Activated CD4-positive, alpha-beta T cell treated with anti-CD3 and anti-CD28 coated beads, Interleukin-2, amount 50 U/mL, for 48 hours (primary cell): Measurements from ENCODE around the gene PPP1R14B.

Experiments used
- DNase-seq, 2 experiments: peaks; one replicate each; pipeline ENCODE4 v3.0.0-alpha.2; 2020

The PPP1R14B gene

DNA sequence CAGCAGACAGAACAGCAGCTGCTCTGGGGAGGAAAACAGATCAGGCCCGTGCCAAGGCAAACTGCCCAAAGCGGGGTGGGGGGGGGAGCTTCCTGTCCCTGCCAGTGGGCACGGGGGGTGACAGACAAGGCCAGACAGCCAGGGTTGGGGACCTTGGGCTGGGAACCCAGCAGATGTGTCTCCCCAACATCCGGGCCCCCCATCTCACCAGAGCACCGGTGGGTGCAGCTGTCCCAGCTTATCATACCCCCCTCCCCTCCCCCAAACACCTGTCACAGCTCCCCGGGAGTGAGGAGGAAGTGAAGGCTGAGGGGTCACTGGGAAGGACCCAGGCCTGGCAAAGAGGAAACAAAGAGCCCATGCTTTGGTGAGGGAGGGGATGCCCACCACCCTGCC, 1.3 kb downstream of the PPP1R14B start:
- peak in 1 of 2 experiments; percentile 31 for DNase-seq

DNA sequence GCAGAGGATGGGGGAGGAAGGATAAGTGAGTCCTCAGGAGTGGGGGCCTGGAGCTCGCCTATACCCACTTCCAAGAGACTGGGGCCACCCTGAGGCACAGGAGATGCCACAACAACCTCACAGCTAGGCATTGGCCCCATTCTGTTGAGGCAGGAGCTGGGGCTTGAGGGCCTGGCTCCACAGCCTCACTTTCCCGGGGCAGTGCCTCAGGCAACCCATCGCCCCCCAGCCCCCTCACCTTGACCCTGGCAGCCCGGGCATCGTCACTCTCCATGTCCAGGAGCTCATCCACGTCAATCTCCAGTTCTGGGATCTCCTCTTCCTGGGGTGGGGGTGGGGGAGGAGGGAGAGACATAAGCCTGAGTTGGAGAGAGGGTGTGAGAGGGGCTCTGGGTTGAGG, 1.8 kb downstream of the PPP1R14B start:
- DNase-seq = no peak

DNA sequence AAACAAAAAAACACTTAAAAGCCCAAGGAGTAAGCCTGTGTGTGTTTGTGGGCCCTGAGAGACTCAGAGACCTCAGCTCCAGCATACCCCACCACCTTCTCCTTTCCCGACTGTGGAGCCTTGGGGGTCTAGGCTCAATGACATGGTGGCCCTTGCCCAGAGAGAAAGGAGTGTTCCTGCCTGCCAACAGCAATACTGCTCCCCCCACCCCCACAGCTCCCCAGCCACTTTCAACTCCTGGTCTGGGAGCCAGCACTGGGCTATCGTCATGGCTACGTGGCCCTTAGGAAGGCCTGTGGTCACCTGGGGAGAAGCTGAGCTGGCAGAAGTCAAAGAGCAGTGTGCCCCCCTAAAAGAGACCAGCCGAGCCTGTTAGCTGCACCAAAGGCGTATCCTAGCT, 2.6 kb downstream of the PPP1R14B start:
- no peak for DNase-seq

DNA sequence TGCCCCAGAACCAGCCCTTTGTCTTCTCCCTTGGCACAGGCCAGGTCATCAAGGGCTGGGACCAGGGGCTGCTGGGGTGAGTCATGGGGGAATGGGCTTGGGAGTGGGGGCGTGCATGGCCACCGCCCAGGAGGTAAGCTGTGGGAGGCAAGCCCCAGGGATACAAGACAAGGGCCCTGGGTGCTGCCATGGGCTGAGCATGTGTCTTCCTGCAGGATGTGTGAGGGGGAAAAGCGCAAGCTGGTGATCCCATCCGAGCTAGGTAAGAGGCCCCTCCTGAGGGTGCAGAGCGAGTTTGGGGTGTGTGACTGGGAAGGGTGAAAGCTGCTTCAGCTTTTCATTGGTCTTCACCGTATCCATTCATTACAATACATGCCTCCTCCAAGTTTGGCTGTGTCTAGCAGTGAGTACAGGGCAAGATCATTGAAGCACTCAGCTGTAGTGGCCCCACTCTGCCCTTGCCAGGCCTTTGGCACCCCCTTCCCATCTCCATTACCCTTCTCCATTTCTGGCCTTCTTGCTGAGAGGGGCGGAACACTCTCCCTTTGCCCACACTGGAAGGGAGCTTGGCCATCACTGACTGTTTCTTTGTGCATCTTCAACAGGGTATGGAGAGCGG, 3.4 kb downstream of the PPP1R14B start:
- DNase-seq = no peak

DNA sequence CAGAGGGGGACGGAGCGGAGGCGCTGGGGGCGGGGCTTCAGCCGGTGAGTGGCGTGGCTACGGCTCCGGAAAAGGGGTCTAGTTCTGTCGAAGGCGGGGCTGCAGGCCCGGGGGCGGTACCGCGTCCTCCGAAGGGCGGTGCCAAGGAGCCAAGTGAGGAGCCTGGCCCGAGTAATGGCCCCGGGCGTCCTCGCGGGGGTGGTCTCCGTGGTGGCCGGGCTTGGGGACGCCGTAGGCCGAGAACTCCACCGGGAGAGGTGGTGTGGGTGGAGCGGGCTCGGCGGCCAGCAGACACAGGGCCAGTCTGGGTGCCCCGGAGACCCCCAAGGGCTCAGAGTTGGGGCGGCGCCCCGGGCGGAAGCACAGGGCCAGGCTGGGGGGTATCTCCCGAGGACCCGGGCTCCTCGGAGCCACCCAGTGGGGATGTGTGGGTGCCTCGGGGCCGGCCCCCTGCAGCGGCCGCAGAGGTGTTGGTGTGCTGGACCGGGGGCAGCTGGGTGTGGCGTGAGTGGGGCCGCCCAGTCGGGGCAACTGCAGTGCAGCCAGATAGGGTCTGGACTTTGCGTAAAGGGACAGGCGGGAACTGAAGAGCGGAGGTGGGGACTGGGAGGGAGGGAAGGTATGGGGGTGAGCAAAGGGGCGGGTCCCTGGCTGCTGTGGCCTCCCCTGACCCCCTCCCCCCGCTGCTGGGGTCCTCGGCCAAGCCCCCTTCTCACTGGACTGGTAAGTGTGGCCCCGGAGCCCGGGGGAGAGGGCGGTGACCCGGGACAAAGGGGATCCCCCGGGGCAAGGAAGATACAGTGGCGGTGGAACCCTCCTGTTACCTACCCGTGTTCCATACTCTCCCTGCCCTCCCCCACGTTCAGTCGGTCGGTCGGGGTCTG, 5.0 kb downstream of the PPP1R14B start:
- DNase-seq = peak; percentile 34 to 47

DNA sequence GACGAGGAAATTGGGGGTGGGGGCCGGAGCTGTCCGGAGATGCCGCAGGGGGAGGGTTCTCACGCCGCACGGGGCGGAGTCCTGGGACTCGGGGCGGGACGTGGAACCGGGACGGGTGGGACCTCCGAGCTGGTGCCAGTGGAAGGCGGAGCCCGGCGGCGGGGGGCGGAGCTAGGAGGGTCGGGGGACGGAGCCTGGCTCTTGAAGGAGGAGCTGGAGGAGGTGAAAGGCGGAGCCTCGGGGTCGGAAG, 5.6 kb downstream of the PPP1R14B start:
- DNase-seq = peak; percentile 100

DNA sequence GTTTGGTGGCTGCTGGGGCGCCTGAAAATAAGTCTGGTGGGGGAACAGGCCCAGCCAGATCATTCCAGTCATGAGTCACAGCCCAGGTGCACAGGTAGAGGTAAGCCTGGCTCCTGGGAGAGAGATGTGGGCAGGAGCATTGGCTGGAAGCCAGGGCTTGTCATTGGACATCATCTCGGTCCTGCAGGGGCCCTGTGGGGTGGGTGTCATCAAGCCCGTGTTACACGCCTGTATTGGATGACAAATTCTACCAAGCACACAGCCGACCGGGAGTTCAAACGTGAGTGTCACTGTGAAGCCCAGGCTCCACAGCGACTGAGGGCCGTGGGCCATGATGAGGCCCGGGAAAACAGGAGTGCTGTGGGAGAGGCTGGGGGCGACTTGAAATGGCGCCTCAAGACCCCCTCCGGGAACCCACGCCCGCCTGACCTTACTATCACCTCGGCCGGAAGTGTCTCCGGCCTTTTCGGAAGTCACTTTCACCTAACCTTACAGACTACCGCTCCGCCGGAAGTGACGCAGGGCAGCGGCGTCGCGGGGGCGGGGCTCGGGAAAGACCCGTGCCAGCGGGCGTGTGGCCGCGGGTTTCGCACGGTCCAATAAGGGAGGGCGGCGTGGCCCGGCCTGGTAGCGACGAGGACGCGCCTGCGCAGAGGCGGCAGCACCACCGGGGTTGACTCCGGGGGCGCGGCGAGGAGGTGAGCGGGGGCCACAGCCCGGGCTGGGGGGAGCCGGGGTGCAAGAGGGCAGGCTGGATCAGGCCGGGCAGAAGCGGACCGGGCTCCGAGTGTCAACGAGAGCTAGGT, 6.1 kb downstream of the PPP1R14B start, which contains the start of gene FKBP2:
Gene FKBP2, plus strand, starts transcription at position 661 of the 806 bp plus-strand sequence. CDS start 1,293 bp downstream, outside the sequence.
- DNase-seq = peak; percentile 96 to 97

DNA sequence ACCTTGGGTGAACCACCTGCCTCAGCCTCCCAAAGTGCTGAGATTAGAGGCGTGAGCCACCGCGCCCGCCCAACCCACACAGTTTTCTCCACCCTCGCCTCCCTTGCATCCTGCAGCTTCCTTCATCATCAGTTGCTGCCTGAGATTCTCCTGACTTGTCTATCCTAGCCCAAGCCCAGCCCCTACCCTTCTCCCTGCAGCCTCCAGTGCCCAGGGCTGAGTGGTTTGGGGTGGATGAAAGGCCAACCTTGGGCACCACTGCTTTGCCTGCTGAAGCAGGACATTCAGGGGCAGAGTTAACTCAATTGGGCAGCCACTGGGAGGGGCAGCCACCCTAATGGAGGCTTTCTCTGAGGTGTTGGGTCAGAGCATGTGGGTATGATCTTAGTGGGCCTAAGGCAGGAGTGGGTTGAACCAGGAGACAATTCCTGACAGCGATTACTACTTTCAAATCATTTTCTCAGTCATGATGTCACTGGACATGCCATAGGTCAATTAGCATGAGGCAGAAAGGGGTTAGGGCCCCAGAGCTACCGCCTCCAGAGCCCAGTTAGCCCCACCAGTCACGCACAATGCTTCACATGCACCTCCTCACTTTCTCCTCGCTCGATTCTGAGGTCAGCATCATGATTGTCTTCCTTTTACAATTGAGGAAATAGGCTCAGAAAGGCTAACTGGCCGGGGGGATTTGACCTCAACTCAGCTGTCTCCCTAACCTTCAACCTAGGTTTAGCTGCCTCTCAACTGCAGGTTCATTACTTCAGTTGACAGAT, 6.9 kb downstream of the PPP1R14B start:
- DNase-seq = peak; percentile 30 to 45

DNA sequence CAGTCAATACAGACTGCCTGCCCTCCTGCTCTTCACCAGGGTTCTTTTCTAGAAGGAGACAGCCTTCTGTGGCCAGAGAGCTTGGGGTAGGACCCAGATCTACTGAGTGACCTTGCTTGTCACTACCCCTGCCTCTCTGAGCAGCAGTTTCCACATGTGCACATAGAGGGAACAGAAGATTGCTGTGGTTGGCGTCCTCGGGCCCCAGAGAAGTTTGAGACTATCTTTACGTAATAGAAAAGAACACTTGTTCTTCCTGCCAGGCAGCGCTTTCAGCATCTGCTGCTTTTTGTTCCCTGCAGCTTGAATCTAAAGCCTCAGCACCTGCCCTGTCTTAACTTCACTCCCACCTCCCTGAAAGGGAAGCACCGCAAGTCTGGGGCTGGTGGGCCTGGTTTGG, 7.7 kb downstream of the PPP1R14B start:
- DNase-seq = no peak

DNA sequence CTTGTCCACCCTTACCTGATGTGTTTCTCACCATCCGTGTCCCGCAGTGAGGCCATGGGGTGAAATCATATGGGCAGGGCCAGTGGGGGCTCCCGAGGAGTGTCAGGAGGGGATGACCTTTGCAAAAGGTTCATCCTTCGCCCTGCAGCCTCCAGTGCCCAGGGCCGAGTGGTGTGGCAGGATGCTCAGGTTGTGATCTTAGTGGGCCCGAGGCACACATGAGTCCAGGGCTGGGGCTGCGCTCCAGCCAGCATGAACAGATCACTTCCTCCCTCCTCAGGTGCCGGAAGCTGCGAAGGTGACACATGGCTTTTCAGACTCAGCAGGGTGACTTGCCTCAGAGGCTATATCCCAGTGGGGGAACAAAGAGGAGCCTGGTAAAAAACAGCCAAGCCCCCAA, 8.7 kb downstream of the PPP1R14B start:
- DNase-seq = no peak

DNA sequence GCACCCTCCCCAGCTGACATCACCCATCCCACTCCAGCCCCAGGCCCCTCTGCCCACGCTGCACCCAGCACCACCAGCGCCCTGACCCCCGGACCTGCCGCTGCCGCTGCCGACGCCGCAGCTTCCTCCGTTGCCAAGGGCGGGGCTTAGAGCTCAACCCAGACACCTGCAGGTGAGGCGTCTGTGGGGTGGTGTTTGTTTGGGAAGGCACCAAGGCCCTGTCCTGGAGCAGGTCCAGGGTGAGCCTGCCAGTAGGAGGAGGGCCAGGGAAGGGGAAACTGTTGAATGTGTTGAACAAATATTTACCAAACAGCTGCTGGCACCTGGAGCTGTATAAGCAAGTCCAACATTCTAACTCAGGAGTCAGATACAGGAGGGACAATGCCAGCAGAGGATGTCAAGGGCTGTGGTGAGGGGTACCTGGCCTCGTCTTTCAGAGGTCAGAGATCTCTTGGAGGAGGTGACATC, 9.2 kb downstream of the PPP1R14B start:
- DNase-seq = no peak

DNA sequence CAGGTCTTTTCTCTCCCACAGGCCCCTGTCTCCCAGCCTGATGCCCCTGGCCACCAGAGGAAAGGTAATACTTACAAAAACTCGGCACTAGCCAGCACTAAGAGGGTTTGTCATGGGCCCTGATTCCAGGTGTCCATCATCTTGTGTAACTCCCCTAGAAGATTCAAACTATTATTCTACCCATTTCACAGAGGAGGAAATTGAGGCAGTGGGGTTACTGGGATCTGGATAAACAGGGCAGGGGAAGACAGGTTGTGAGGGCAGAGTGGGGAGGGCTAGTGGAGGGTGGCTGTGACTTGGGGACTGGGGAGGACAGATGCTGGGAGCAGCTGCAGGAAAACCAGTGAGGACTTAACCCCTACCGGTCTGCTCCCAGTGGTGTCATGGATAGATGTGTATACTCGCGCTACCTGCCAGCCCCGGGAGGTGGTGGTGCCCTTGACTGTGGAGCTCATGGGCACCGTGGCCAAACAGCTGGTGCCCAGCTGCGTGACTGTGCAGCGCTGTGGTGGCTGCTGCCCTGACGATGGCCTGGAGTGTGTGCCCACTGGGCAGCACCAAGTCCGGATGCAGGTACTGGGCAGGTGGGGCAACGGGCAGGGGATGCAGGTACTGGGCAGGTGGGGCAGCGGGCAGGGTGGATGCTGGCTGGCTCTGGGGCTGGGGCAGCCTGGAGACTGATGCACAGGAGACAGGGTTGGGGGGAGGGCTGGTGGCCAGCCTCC, 11.1 kb downstream of the PPP1R14B start:
- DNase-seq = no peak

DNA sequence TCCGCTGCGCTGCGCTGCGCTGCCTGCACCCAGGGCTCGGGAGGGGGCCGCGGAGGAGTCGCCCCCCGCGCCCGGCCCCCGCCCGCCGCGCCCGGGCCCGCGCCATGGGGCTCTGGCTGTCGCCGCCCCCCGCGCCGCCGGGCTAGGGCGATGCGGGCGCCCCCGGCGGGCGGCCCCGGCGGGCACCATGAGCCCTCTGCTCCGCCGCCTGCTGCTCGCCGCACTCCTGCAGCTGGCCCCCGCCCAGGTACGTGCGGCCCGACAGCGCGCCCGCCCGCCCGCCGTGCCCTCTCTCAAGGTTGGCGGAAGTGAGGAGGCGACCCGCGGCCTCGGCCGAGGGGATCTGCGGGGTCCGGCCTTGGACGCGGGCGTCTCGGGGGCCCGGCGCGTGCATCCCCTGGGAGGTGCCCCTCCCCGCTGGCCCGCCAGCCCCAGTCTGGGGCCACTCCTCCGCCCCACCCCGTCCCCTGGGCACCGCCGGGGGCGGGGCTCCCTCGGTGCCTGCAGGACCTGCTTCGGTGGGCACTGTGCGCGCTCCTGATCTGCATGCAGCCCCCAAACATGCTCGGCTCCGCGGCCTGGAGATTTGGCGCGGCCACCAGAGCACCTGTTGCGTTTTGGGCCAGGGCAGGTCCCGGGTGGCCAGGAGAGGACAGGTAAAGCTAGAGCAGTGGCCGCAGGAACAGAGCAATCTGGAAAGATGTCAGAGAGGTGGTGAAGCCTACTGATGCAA, 11.9 kb downstream of the PPP1R14B start:
- DNase-seq = peak; percentile 49 to 60

DNA sequence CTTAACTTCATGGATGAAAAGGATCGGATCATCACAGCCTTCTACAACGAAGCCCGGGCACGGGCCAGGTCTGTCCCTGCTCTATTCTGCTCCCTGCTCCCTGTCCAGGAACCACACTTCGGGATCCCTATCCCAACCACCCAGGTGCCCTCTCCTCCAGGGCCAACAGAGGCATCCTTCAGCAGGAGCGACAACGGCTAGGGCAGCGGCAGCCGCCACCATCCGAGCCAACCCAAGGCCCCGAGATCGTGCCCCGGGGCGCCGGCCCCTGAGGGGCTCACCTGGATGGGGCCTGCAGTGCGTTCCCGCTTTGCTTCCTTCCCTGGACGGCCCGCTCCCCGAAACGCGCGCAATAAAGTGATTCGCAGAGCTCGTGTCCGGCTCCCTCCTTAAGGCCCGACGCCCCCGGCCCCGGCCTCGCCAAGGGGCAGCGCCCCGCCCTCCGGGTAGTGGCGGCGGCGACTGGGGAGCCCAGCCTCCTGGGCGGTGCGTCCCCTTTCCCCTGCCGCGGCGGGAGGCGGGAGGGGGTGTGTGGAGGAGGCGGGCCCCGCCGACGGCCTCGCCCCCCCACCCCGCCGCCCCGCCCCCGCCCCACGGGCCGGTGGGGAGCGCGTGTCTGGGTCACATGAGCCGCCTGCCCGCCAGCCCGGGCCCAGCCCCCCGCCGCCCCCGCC, 12.7 kb downstream of the PPP1R14B start, which contains the start of gene VEGFB:
Gene VEGFB, plus strand, starts transcription at position 672 of the 674 bp plus-strand sequence. CDS start 250 bp downstream, outside the sequence.
- peak; percentile 72 for DNase-seq

DNA sequence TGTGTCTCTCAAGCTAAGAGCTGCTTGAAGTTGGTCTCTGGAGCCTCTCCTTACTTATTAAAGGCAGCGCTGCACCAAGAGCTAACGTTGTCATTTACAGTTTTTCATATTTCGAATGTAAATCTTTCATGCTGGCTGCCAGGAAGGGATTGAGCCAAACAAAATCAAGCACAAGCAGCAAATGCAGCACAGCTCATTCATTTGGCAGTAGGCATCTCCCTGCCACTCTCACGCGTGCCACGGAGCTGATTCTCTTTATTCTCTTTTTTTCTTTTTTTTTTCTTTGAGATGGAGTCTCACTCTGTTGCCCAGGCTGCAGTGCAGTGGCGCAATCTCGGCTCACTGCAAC, 13.8 kb downstream of the PPP1R14B start:
- DNase-seq = no peak

DNA sequence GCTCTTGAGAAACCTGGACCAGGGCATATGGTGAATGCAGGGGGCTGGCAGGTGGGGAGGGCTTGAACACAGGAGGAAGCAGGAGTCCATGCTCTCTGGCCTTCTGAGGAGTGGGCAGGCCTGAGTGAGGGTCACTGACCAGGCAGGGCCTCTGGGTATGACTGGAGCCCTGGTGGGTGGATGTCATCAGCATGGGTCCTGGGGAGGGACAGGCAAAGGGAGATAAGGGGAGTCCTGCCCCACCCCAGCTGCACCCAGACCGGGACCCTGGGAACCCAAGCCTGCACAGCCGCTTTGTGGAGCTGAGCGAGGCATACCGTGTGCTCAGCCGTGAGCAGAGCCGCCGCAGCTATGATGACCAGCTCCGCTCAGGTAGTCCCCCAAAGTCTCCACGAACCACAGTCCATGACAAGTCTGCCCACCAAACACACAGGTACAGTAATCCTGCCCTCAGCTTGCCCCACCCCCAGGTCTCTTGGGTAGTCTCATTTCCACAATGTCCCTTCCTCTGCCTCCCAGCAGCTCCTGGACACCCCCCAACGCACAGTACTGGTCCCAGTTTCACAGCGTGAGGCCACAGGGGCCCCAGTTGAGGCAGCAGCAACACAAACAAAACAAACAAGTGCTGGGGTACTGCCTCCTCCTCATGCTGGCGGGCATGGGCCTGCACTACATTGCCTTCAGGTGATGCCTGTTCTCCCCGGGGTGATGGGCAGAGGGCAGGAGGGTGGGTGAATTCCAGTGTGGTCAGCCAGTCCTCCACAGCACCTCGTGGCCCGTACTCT, 14.4 kb downstream of the PPP1R14B start:
- no peak for DNase-seq

DNA sequence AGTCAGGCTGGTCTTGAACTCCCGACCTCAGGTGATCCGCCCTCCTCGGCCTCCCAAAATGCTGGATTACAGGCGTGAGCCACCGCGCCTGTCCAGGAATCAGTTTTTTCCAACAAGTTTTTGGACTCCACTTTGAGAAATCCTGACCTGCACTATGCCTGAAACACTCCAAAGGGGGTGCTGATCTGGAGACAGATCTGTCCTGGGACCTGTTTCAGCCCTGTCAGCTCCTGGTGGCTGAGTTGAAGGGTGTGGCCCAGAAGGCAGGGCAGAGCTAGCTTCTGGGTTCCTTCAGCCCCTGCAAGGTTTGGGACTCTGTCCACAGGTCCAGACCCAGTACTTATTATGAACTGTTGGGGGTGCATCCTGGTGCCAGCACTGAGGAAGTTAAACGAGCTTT, 15.2 kb downstream of the PPP1R14B start:
- no peak for DNase-seq

DNA sequence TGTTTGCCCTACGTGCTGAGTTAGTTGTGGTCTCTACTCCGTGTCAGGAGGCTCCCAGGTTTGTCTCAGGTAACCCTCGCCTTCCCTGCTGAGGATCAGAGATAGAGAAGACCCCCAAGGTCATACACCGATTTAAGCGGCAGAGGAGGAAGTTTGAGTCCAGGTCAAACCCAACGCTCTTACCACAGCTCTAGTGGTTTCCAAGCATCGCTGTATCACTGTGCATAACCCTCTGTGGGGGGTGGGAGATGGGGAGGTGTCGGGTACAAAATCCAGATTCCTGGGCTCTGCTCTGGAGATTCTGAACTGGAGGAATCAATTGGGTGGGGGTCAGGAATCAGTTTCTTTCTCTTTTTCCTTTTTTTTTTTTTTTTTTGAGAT, 15.8 kb downstream of the PPP1R14B start:
- no peak for DNase-seq

DNA sequence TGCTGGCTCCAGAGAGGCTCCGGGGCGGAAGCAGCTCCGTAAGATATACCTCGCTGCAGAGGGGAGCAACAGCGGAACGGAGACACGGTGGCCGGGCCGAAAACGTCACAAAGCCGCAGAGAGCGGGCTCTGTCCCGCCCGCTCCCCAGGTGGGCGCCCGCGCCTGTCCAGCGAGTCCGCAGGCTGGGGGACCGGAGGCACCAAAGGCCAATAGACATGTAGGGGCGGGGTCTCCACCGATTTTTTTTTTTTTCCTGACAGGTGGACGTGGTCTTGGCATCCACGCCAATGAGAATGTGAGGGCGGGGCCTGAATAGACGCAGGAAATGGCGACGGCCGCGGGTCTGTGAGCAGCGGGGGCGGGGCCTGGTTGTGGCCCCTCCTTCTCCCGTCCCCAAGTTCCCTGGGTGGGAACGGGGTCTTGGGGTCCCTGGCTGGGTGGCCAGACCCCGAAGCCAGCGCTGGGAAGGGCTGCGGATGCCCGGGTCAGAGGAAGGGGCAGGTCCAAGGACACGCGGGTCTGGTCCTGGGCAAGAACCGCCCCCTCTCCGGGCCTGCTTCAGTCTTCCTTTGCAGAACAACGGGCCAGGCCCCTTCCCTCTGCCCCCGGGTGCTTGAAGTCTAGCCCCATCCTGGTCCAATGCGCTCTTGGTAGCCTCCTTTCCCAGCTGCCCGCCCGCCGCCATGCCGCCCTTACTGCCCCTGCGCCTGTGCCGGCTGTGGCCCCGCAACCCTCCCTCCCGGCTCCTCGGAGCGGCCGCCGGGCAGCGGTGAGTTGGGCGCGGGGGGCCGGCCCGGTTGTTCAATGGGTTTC, 16.4 kb downstream of the PPP1R14B start, which contains the start of gene DNAJC4:
Gene DNAJC4, plus strand, starts transcription at position 378 of the 814 bp plus-strand sequence. Its CDS starts 307 bp downstream, at position 685.
- DNase-seq = peak; percentile 92 to 95
